GM12801 (cell line): ENCODE results near the gene NSD2.

ENCODE experiments used
- TF ChIP-seq, protein P1 (sequence below): IDR thresholded peaks from one replicate; pipeline ENCODE4 v1.5.1; 2011; ENCODE audit warnings: control low read depth; ENCODE audit not compliant: insufficient read length; ENCODE audit errors: extremely low read depth

Gene NSD2

DNA sequence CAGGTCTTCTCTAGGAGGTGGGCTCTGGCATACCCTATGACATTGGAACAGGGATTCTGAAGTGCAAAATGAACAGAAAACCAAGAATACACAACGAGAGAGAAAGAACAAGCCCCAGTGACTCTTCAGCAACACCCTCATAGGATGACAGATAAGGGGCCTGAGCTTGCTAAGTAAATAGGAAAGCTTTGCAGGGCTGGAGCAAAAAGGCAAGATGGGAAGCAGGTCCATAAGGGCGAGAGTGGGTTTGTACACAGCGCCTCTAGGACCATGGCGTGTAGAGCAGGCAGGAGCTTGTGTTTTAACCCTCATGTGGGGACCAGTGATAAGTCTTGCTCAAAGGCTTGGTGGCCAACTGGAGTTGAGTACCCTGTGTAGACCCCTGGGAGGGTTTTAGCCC lies 91.8 kb downstream of the NSD2 start:
- TF ChIP-seq, protein P1, sequence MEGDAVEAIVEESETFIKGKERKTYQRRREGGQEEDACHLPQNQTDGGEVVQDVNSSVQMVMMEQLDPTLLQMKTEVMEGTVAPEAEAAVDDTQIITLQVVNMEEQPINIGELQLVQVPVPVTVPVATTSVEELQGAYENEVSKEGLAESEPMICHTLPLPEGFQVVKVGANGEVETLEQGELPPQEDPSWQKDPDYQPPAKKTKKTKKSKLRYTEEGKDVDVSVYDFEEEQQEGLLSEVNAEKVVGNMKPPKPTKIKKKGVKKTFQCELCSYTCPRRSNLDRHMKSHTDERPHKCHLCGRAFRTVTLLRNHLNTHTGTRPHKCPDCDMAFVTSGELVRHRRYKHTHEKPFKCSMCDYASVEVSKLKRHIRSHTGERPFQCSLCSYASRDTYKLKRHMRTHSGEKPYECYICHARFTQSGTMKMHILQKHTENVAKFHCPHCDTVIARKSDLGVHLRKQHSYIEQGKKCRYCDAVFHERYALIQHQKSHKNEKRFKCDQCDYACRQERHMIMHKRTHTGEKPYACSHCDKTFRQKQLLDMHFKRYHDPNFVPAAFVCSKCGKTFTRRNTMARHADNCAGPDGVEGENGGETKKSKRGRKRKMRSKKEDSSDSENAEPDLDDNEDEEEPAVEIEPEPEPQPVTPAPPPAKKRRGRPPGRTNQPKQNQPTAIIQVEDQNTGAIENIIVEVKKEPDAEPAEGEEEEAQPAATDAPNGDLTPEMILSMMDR: no peak

DNA sequence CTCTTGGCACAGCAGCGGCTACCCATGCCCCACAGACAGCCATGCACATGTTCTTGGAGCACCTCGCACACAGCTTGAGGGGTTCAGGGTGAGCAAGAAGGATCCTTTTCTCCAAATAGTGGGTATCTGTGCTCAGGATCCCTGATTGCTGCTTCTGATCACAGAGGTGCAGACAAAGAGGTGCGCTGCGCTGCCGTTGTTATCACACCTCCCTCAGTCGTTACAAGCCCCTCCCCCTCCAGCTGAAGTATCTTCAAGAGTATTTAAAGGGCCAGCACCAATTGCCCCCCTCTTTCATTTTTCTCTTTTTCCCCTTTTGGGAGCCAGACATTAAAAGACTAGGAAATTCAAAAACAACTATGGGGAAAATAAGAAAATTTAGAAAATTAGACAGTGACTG lies 93.2 kb downstream of the NSD2 start:
- TF ChIP-seq, protein P1: no peak

DNA sequence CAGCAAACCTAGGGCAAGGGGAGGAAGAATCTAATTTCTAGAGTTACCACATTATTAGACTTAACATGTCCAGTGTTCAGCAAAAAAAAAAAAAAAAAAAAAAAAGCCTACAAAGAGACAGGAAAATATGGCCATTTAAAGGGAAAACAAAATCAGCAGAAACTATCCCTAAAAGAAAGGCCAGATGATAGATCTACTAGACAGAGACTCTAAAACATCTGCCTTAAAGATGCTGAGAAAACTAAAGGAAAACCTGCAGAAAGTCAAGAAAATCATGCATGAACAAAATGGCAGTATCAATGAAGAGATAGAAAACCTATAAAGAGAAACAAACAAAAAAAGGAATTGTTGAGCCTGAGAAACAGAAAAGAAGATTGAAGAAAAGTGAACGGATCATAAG lies 93.8 kb downstream of the NSD2 start:
- TF ChIP-seq, protein P1: no peak

DNA sequence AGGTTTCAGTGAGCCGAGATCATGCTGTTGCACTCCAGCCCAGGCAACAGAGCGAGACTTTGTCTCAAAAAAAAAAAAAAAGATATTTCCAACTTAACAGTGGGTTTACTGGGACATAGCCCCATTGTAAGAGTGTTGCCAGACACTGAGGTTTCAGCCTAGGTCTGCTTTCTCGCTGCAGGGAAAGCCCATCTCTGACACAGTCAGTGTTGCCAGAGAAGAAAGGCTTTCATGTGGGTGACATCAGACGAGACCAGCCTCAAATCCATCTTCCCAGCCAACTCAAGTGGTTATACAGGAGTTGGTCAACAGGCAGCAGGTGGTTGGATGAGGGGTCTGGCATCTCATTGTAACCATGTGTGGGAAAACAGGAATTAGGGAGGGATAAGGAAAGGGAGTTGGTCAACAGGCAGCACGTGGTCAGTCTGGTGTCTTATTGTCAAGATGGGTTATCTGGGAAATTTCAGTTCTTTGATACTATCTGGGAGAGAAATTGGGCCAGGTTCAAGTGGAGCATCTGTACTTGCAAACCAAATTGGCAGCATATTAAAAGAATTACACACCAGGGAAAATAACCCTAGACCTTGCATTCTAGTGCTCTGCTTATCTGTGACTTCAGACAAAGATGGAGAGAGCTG lies 96.4 kb downstream of the NSD2 start:
- TF ChIP-seq, protein P1: no peak

DNA sequence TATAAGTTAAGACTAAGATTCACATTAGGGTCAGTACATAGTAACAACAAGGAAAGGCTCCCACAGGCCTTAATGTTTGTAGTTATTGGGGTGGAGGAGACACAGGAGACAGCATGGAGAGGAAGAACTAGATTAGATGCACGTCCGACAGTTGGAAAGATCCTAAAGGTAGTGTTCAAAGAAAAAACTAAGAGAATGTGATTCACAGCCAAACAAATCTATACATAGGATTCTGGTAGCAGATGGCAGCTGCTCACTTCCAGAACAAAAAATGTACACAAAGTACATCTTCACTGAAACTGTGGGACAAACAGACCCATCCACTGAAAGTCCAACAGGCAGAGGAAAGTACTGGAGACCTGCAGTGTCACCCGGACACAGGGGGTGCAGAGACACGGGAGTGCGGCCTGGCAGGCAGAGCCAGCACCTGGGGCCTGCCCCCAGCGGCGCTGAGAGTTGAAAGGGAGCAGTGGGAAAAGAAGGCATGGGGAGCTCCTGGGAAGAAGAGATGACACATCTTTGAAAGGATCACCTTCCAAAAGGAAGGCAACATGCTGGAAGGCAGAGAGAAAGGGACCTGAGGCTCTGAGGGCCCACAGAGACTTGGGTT lies 97.6 kb downstream of the NSD2 start:
- TF ChIP-seq, protein P1: no peak

DNA sequence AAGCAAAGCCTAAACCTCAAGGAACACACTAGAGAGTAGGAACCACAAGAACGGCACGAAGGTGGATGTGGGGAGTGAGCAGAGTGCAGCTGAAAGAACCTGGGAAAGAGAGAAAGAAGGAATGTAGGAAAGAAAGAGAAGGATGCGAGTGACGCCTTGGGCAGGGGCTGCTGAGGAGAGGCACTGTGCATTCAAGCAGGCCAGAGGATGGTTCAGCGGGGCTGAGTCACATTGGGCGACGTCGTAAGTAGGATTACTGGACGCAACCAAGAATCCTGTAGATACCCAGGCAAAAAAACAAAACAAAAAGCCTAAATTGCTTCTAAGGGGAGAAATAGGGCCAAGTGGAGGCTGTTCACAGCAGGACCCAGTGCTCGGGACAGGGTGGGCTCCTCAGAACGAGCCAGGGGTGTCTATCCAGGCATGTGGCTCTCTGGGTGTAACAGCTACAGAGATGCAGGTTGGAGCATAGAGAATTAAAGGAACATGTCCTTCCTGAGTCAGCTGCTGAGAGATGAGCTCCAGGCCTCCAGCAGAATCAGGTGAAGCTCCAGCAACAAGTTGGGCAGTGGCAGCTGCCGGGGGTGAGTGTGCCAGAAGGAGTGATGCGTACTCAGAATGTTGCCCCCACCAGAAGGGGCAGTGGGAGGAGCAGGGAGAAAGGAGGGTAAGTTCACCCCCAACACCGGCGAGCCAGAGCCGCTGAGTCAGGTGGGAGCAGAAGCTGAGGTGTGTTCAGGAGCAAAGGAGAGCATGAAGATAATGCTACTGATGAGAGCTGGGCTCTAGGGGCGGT lies 98.9 kb downstream of the NSD2 start:
- TF ChIP-seq, protein P1: no peak

DNA sequence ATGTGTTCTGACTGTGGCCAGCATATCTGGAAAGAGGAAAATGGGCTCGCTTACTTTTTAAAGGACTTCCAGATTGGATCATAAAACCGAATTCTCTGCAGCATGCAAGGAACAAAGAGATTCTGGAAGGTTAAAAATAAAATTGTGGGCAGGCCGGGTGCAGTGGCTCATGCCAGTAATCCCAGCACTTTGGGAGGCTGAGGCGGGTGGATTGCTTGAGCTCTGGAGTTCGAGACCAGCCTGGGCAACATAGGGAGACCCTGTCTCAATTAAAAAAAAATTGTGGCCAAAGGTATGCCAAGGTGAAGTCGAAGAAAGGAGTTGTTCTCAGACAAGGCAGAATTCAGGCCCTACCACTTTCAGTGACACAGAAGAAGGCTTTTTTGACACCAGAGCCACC lies 99.7 kb downstream of the NSD2 start:
- TF ChIP-seq, protein P1: no peak
